ENCODE data around the gene CDH23.

The CDH23 gene

DNA sequence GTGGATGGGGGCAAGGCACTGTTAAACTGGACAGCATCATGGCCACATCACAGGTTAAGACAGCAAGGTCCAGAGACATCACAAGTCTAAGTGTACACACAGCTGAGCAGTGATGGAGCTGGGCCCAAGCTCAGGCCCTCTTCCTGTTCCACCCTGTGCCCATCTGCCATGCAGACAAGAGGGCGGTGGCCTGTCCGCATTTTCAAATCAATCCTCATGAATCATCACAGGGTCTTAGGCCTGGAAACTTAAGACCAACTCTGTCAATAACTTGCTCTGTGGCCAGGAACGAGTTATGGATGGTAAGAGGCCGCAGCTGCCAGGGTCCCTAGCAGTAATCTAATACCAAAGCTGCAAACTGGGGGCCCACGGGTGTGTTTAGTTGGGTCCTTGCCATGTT, 319.7 kb downstream of the CDH23 start:
- no peak for DNase-seq

GRCh38 chr10:71717056-71717455, 320.3 kb downstream of the CDH23 start:
- no peak for DNase-seq

- no peak for DNase-seq
Measured at GRCh38 chr10:71717551-71717951, 320.8 kb downstream of the CDH23 start.

GRCh38 chr10:71718165-71718698, 321.5 kb downstream of the CDH23 start:
- no peak for DNase-seq

DNA sequence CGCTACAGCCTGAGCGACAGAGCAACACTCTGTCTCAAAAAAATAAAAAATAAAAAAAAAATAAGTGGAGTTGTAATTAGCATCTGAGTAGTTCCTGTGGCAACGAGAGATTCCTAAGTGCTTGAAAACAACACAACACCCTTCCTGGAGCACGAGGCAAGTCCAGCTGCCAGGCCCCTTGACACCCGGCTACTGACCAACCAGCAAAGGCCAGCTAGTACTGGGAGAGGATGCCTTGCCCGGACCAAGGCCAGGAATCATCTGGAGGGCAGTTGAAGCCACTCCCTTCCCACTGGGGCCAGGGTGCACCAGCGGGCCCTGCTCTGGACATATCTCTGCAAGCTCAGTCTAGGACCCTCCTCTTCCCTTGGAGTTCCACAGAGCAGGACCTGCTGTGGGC, 322.3 kb downstream of the CDH23 start:
- DNase-seq = no peak

- no peak for DNase-seq
Measured at GRCh38 chr10:71719464-71720201, 322.9 kb downstream of the CDH23 start, which contains the start of gene C10orf105. Gene C10orf105, minus strand, starts transcription at chr10:71719778. Its CDS starts 3,441 bp downstream, at chr10:71716337.

DNA sequence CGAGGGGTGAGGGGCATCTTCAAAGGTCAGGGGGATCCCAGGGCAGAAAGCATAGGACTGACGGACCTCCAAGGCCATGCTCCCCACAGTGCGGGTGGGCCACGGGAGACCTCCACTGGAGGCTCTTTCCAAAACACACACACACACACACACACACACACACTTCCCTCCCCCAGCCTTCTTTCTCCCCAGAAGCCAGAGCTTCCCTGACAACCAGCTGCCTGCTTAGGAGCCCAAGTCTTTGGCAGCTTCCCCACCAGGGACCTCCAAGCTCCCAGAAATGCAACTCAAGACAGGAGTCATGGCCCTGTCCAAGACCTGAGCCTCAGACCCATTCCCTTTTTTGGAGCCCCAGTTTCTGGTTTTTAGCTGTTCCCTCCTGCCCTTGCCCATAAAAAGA, 323.6 kb downstream of the CDH23 start:
- no peak for DNase-seq

GRCh38 chr10:71721313-71721712, 324.6 kb downstream of the CDH23 start:
- no peak for DNase-seq

DNA sequence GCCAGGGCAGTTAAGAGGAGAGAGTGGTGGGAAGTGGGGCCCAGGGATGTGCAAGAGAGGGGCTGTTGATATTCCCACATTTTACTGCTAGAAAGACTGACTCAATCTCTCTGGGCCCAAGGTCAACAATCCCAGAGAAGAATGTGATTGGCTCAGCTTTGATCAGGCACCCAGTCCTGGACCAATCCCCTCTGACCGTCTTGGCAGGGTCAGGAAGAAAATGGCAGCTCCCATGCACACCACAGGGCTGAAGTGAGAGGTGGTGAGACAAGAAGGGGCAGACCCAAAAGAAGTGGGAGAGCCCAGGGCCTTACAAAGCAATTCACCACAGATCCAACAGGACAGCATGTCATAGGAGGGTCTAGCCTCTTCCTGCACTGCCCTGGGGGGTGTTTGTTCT, 326.1 kb downstream of the CDH23 start:
- DNase-seq = no peak

DNA sequence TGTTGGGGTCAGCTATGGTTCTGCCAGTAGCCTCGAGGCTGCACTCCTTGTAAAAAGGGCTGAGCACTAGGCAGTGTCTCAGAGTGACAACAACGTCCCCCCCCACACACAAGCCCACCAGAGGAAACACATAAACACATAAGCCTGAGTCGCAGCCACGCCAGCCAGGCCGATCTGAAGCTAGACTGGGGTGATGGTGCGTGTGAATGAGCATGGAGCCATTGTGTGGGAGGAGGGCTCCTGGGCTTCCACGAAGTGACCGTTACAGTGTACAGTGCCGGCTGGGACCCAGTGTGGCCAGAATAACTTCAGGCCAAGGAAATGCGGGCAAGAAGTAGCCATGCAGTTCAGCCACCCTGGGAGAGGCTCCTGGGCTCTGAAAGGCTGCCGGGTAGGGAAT, 326.6 kb downstream of the CDH23 start:
- DNase-seq = no peak

GRCh38 chr10:71724539-71724938, 327.8 kb downstream of the CDH23 start:
- no peak for DNase-seq

DNA sequence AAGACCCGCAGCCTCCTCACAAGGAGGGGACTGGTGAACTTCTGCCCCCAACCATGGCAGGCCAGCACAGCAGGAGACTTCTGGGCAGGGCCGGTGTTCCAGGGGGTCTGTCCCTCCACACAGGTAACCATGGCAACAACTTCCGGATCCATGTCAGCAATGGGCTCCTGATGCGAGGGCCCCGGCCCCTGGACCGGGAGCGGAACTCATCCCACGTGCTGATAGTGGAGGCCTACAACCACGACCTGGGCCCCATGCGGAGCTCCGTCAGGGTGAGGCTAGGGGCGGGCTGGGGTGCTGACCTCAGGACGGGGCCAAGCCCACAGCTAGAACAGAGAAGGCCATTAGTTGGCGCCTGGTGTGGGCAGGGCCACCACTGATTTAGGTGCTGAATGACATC, 328.5 kb downstream of the CDH23 start:
- DNase-seq = no peak

DNA sequence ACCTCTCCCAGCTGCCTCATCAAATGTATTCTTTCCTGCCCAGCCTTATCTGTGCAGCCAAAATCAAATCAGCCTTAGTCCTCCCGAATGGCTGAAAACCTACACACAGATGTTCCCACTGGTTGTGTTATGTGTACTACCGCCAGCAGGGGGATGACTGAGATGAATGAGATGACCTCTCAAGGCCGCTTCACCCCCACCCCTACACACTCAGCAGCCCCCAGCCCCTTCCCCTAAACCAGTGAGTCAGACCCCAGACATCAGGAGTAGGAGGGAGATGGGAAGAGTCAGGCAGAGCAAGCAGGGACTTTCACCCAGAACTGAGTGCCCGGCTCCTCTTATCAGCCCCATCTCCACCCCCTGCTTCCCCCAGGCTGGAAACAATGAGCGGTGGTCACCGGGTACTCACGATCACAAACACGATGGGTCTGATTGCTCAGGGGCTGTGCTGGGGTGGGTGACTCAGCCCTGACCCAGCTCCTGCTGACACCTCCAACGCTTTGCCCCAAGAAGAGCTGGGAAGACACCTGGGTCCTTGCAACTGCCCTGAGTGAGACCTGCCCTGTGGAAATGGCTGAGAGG, 329.4 kb downstream of the CDH23 start:
- peak; percentile 64 for DNase-seq

GRCh38 chr10:71726580-71727104, 329.9 kb downstream of the CDH23 start:
- peak; percentile 59 for DNase-seq

- DNase-seq = peak; percentile 76
Measured at GRCh38 chr10:71727105-71727737, 330.5 kb downstream of the CDH23 start.

DNA sequence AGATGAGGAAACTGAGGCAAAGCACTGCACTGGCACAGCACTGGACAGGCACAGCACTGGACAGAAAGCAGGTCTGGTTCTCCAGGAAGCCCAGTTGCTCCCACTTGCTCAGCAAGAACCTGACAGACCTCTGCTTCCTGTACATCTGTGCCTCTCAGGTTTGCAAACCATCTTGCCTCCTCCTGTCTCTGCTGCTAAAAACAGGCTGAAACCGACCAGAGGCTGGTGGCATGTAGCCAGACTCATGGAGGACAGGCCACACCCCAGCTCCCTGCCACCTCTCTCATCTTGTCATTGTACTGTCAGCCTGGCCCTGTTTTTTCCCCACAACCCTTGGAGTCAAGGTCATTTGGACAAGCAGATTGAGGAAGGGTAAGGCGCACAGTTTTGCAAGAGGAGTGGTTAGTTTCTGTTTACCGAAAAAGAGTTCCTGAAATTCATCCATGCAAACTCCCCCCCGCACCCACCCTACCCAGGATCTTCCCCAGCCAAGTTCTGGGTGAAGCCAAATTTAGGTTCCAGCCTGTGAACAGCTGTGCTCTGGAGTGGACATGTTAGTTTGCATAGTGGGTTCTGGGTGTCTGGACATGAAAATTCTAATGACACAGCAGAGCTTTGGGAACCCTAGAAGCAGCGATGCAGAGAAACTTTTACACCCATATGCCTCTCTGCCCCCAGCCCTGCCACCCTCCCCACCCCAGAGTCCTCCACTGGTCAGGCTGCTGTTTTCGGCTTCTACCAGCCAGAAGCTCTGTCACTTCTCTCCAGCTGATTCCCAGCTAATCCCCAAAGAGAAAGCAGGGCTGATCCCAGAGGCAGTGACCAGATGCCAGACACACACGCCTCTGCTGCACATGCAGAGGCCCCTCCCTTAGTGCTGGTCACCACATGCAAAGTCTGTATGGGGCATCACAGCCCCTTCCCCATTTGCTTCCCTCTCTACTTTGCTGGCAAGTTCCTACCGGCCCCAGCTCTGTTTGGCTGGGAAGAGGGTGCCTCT, 331.3 kb downstream of the CDH23 start:
- DNase-seq = peak; percentile 78

DNA sequence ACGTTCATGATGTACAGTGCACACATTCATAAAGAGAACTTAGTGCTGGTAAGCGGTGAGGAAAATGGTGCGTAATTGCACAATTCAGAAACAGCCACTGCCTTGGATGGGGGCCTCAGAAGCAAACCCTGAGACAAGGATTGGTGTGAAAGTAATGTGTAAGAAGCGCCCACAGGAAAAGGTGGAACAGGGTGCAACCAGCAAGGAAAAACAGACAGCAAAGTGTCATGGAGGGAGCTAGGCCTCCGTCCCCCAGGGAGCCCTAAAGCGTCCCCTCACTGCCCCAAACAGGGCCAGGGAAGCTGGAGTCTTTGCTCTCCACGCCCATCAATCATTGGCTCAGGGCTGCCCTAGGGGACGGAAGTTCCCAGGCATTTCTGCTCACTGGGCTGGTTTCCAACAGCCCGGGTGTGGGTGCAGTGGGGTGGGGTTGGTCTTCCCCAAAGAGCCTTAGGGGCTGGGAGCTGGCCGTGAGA, 332.5 kb downstream of the CDH23 start:
- no peak for DNase-seq

GRCh38 chr10:71731791-71732190, 335.1 kb downstream of the CDH23 start:
- DNase-seq = peak; percentile 30

DNA sequence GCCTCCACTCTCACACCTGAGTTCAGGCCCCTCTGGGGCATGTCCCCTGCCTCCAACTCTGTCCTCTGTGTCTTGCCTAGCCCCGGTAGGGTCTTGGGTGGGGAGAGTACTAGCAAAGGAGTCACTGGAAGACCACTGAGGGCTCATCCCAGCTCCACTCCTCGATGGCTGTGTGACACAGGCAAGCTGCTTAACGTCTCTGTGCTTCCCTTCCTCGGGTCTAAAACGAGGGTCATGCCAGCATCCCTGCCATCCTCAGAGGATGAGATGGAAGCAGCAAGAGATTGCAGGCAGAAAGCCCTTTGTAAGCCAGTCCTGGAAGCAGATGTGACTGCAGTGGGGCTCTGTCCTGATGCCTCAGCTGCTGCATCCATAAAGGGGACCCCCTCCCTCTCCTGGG, 338.1 kb downstream of the CDH23 start:
- DNase-seq = no peak

DNA sequence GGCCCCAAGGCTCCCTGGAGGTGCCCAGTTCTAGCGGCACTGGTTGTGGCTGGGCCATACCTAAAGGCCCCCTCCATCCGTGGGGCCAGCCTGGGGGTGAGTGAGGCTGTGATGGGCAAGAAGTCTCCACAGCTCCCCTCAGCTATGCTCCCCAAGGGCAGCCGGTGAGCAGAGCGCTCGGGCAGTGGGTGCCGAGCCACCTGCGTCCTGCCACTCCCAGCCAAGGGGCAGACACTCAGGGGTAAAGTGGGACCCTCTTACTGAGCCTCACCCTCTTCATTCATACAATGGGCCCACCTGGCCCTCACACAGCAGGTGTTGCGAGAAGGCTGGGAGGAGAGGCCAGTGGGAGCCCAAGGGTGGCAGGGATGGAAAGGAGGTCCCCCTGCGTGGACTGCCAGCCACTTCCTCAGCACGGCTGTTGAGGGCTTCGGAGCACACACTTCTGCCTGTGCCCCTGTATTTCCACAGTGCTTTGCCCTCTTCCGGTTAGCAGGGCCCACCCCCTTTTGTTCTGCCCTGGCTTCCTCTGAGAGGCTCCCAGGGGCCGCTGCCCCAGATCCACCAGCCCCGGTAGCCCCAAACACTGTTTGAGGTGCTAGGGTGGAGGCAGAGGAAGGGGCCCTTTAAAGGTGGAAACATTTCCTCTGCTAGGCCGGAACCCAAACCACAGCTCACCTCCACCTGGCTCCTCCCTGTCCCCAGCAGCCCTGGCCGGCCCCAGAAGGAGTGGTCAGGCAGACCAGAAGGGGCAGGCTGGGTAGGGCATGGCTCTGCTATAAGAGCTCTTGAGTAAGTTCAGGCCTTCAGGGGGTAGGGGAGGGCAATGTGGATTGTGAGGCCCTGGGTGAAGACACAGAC, 339.2 kb downstream of the CDH23 start:
- peak; percentile 73 for DNase-seq

DNA sequence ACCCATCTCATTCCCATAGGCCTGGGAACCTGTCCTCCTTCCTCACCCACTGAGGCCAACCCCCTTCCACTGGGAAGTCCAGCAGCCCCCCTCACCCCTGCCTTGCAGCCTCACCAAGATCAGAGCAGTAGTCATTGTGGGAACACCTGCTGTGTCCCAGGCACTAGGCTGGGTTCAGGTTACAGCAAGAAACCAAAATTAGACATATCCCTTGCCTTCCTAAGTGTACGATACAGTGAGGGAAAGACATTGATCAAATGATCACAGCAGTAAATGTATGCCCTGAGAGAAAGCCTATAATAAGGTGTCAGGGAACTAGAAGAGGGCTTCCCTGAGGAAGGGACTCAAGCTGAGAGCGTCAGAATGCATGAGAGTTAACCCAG, 339.8 kb downstream of the CDH23 start:
- DNase-seq = no peak

Measured in CD4-positive, alpha-beta T cell treated with Interleukin-17A for 1 hour (primary cell).